WI38 (cell line): ENCODE results near the gene ZNF546.
A peak's percentile ranks its signal among the peaks of the same experiment; 100 is the strongest.

Source experiments
- H3K4me3 ChIP-seq: 2 replicates; pipeline ENCODE4 v1.5.1; 2011; ENCODE audit warnings: low read depth, mild to moderate bottlenecking, control low read depth, low read length
- CTCF ChIP-seq: IDR thresholded peaks from 2 replicates; pipeline ENCODE4 v1.5.1; 2012; ENCODE audit warnings: low read depth, mild to moderate bottlenecking, control low read depth, low read length

The ZNF546 gene

GRCh38 chr19:39963898-39964297, 33.0 kb upstream of the ZNF546 start:
- H3K4me3 ChIP-seq = no peak overlapping the region
- TF ChIP-seq CTCF = no peak

- no peak for TF ChIP-seq CTCF
- H3K4me3 ChIP-seq = no peak overlapping the region
Observed at GRCh38 chr19:39966617-39967016, 30.2 kb upstream of the ZNF546 start.

- no peak for TF ChIP-seq CTCF
- no peak overlapping the region for H3K4me3 ChIP-seq
Observed at GRCh38 chr19:39967561-39967960, 29.3 kb upstream of the ZNF546 start.

- H3K4me3 ChIP-seq = no peak overlapping the region
- no peak for TF ChIP-seq CTCF
Observed at GRCh38 chr19:39968789-39969188, 28.1 kb upstream of the ZNF546 start.

GRCh38 chr19:39969266-39969665, 27.6 kb upstream of the ZNF546 start:
- TF ChIP-seq CTCF = no peak
- H3K4me3 ChIP-seq = no peak overlapping the region

GRCh38 chr19:39969681-39970424, 27.0 kb upstream of the ZNF546 start:
- peak overlapping the region; percentile 96 for H3K4me3 ChIP-seq
- no peak for TF ChIP-seq CTCF

- H3K4me3 ChIP-seq = peak overlapping the region; percentile 96
- TF ChIP-seq CTCF = no peak
Observed at GRCh38 chr19:39970425-39970674, 26.5 kb upstream of the ZNF546 start.
